CD4-positive, alpha-beta T cell treated with Interleukin-21 for 1 hour (primary cell): ENCODE measurements around the gene SPPL2C.

Experiments used
- DNase-seq: peaks from one replicate; pipeline ENCODE4 v3.0.0-alpha.2; 2020

The SPPL2C gene

GRCh38 chr17:45888392-45888791 lies 43.7 kb downstream of the SPPL2C start:
- no peak for DNase-seq

DNA sequence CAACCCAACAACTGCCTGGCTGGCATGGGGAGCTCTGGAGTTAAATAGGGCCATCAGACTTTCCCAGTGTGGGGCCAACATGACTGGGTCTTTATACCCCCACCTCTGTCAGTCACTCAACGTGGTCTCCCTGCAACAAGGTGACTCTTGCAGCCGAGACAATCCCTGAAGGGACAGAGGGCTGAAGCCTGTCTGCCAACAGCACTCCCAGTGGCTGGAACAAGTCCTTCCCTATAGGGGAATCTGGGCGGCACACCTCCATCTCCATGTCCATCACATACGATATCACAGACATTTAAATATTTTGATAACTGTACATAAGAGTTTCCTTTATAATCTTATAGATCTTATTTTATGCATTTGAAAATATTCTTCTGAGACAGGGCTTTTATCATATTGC lies 44.9 kb downstream of the SPPL2C start:
- no peak for DNase-seq

DNA sequence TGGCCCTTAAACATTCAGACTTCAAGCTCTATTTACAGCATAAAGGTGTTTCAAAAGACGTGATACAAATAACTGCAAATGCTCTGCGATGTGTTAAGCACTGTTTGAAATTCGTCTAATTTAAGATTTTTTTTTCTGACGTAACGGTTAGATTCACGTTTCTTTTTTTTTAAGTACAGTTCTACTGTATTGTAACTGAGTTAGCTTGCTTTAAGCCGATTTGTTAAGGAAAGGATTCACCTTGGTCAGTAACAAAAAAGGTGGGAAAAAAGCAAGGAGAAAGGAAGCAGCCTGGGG lies 49.0 kb downstream of the SPPL2C start:
- no peak for DNase-seq

GRCh38 chr17:45894022-45894784 lies 49.5 kb downstream of the SPPL2C start, which contains the start of gene MAPT:
Gene MAPT, plus strand, starts transcription at chr17:45894554. Its CDS starts 67,784 bp downstream, at chr17:45962338.
- DNase-seq, result peak; percentile 87

- DNase-seq, result peak; percentile 33
Observed at GRCh38 chr17:45895304-45895968, 50.8 kb downstream of the SPPL2C start.

DNA sequence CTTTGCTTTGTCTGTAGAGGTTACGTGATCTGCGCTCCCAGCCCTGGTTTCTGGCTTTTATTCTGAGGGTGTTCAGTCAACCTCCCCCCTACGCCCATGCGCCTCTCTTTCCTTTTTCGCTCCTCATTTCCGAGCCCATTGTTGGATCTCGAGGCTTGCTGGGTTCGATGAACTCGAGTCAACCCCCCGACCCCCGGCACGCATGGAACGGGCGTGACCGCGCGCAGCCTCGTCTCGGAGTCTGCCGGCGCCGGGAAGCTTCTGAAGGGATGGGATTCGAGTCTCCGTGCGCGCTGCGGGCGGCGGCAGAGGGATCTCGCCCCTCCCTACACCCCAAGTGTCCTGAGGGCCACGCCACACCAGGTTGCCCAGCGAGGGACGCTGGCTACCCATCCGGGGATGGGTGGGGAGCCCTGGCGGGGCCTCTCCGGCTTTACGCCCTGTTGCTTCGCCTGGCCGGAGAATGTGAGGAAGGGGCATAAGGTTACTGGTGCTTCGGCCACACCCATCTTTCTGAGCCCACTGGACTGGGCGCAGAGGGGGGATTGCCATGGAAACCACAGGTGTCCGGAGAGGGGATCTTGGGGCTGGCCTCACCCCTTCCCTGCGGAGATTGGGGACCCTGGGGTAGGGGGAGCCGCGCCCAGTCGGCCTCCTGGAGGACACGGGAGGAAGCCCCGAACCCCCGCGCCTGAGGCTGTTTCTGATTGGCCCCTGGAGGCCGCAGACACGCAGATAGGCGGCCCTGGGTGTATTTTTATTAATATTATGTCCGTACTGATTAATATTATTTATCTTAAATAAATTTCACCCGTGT lies 51.5 kb downstream of the SPPL2C start:
- DNase-seq, result no peak
